Gastroesophageal sphincter (tissue), 3 donors: Measurements from ENCODE around the gene PPP2R3A.

Experiments
- POLR2A ChIP-seq, 2 donors: fragments of 450-650 bp; IDR thresholded peaks; one replicate each; pipeline ENCODE4 v1.6.1; 2017; ENCODE audit warnings: antibody characterized with exemption in 2 of 2, mild to moderate bottlenecking in 2 of 2, moderate library complexity in 1 of 2
- TF ChIP-seq, protein P1 (sequence below), 4 experiments: fragments of 200-600 bp in 2 of 4; fragments of 450-650 bp in 2 of 4; sonication (generic) in 1 of 4; IDR thresholded peaks; one replicate each; pipeline ENCODE4 v1.5.1; 2017 to 2019; ENCODE audit warnings: antibody characterized with exemption in 4 of 4, mild to moderate bottlenecking in 2 of 4, moderate library complexity in 2 of 4

DNA sequence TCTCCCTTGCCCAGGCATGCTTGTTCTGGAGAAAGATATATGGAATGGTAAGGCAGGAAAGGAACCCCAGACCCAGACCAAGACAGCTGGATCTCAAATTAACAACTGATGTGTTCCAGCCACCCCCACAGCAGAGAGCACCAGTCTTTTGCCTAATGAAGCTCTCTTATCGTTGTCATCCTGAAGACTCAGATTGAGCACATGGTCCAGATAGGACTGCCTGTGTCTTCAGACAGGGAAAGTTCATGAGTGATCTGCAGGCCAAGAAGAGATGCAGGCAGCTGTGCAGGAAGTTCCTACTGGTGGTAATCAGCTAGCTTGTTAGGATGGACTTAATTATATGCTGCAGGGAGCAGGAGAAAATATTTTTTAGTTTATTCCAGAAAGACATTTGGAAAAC is 53.3 kb downstream of the PPP2R3A start:
- TF ChIP-seq, protein P1, sequence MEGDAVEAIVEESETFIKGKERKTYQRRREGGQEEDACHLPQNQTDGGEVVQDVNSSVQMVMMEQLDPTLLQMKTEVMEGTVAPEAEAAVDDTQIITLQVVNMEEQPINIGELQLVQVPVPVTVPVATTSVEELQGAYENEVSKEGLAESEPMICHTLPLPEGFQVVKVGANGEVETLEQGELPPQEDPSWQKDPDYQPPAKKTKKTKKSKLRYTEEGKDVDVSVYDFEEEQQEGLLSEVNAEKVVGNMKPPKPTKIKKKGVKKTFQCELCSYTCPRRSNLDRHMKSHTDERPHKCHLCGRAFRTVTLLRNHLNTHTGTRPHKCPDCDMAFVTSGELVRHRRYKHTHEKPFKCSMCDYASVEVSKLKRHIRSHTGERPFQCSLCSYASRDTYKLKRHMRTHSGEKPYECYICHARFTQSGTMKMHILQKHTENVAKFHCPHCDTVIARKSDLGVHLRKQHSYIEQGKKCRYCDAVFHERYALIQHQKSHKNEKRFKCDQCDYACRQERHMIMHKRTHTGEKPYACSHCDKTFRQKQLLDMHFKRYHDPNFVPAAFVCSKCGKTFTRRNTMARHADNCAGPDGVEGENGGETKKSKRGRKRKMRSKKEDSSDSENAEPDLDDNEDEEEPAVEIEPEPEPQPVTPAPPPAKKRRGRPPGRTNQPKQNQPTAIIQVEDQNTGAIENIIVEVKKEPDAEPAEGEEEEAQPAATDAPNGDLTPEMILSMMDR (IDR thresholded peaks at IDR 0.05): no peak
- TF ChIP-seq POLR2A (IDR thresholded peaks at IDR 0.05): no peak
